22Rv1 (cell line): Measurements from ENCODE around the gene NANOS1.
"Not testable (repeated sequence)": the region's sequence is repeated elsewhere in the genome, so short reads cannot be mapped to it uniquely, and the experiment has no call there.

Source experiments
- H3K27ac ChIP-seq: fragments of 450-650 bp; 2 replicates; pipeline ENCODE4 v1.5.1; 2017
- ZFX ChIP-seq: fragments of 450-650 bp; IDR thresholded peaks from 2 replicates; pipeline ENCODE4 v1.6.1; 2017; ENCODE audit warnings: antibody characterized with exemption, borderline replicate concordance
- TF ChIP-seq, protein P1 (sequence below): fragments of 450-650 bp; IDR thresholded peaks from 2 replicates; pipeline ENCODE4 v1.5.1; 2017; ENCODE audit warnings: mild to moderate bottlenecking

Gene NANOS1

DNA sequence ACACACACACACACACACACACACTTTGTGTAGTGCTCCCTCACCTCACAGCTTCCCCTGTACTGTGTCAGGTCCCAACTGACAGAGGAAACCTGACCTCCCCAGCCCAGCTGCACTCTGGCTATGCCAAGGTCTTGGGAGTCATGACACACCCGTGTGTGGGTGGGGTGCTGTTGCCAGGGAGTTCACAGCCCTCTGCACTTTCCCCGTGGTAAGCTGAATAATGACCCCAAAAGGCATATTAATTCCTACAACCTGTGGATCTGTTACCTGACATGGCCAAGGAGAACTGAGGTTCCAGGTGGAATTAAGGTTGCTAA lies 8.9 kb upstream of the NANOS1 start:
- no peak overlapping the region for H3K27ac ChIP-seq
- TF ChIP-seq, protein P1, sequence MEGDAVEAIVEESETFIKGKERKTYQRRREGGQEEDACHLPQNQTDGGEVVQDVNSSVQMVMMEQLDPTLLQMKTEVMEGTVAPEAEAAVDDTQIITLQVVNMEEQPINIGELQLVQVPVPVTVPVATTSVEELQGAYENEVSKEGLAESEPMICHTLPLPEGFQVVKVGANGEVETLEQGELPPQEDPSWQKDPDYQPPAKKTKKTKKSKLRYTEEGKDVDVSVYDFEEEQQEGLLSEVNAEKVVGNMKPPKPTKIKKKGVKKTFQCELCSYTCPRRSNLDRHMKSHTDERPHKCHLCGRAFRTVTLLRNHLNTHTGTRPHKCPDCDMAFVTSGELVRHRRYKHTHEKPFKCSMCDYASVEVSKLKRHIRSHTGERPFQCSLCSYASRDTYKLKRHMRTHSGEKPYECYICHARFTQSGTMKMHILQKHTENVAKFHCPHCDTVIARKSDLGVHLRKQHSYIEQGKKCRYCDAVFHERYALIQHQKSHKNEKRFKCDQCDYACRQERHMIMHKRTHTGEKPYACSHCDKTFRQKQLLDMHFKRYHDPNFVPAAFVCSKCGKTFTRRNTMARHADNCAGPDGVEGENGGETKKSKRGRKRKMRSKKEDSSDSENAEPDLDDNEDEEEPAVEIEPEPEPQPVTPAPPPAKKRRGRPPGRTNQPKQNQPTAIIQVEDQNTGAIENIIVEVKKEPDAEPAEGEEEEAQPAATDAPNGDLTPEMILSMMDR = no peak
- no peak for TF ChIP-seq ZFX

DNA sequence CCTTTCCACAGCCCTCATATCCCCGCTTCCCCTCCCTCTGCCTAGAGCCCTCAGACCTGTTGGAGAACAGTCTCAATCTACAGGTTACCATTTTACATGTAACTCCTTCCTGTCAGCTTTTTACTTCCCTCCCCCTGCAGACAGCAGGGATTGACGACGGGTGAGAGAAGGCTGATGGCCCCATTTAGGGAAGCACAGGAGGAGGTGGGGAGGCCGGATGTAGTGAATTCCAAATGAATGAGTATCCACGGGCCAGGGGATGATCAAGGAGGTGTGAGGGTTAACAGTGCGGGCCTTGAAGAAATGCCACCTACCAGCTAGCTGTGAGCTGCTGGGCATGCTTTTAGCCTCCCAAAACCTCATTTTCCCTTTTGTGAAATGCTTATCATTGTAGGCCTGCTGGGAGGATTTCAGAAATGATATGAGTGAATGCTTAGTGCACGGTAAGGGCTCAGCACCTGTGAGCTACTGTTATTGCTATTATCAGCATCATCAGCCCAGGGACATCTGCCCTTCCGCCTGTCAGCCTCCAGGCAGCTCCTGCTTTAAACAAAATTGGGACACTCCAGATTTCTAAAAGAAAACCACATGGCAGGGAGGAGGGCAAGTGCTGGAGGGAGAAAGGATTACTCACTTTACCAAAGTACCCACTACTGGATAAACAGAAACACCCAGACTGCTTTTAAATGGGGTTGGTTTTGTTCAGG lies 6.5 kb upstream of the NANOS1 start:
- TF ChIP-seq ZFX = no peak
- TF ChIP-seq, protein P1 = no peak
- no peak overlapping the region for H3K27ac ChIP-seq

DNA sequence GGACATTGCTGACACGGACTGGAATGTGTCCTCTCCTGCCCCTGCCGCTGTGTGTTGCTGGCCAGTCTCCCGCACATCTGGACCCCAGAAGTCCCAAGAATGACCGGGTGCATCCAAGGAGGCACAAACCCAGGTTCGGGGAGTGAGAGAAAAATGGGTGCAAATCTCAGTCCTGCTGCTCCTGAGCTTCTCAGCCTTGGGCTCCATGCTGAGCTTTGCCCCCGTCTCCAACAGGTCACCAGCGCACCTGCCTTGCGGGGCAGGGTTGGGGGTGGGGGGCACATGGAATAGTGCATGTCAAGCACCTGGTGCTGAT lies 6.0 kb upstream of the NANOS1 start:
- H3K27ac ChIP-seq = no peak overlapping the region

DNA sequence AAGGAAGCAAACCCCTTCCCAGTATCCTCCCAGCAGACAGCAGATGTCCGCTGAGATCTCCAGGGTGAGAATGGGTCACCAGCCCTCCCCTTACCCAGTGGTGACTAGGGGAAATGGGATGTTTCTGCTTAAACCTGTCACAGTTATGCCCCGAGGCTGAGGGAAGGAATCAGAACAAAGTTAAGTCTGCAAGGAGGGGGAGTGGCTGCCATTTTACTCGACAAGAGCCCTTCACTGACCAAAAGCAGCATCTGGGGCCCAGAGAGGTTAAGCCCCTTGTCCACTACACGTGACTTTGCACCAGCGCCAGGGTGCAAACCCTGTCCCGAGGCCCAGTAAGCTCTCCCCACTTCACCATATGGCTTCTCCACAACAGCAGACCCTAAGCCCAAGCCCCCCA lies 4.6 kb upstream of the NANOS1 start:
- no peak overlapping the region for H3K27ac ChIP-seq
- TF ChIP-seq, protein P1 = no peak
- no peak for TF ChIP-seq ZFX

More for the DNA sequence above, 6.0 kb upstream of the NANOS1 start:
- TF ChIP-seq, protein P1 = no peak
- TF ChIP-seq ZFX = no peak

DNA sequence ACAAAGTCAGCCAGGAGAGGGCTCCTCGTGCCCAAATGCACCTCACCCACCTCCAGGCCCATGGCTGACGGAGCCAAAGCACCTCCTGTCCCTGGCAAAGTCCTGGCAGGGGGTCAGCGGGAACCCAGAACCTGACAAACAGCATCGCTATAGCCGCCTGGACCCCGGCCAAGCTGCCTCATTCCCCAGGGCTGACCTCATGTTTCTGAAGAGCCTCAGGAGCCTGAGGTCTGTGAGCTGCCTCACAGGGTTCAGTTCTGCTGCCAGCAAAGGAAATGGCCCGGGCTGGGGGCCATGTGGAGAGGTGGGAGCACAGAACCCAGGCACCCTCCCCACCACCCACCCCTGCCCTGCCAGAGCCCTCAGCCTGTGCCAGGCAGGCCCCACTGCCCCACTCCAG lies 4.2 kb upstream of the NANOS1 start:
- no peak overlapping the region for H3K27ac ChIP-seq
- TF ChIP-seq ZFX = no peak
- TF ChIP-seq, protein P1 = no peak

DNA sequence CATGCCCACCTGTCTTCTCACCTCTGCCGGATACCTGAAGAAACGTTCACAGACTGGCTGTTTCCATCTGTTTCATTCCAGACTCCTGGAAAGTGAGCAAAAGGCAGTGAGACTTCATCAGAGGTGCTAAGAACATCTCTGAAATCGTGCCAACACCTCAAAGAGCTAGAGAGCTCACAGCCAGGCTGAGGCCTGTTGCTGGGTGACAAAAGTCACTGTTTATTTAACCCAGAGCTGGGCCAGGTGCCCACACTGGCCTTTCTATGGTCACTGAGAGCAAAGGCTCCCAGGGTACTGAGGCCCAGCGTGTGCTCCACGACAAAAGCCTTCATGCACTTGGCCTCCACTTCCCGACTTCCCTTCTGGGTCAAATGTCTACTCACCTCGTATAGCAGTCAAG lies 3.7 kb upstream of the NANOS1 start:
- H3K27ac ChIP-seq = no peak overlapping the region
- no peak for TF ChIP-seq ZFX
- TF ChIP-seq, protein P1 = no peak

DNA sequence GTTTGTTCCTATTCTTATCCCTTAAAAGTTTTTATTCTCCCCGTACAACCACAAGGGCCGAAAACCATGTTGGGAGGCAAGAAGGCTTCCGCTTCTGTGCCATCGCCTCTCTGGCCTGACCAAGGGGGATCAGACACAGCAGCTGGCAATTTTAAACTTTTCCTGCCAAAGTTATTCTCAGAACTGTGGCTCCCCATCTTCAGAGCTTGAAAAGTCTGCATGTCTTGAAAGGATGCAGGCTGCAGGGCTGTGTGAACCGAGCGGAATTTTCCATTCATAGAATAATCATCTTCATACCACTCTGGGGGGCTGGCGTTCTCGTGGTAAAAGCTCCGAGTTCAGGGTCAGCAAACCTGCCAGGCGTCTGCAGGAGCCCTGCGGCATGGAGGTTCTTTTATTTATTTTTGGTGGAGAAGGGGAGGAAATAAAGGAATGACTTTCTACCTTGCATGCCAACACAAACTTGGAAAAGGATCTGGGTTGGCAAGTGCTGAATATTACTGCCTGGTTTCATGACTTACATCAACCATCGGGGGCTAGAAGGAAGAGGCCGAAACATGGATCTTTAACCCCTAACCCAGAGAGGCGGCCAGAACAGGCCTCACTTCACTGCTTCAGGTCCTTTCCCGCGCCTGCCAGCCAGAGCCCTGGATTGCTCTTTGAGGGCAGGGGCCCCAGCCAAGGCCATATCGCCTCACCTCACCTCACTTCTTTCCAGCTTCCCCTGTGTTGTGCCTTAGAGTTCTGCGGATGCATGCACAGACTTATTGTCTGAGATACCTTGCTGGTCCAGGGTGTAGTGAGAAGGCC lies 3.0 kb upstream of the NANOS1 start:
- no peak overlapping the region for H3K27ac ChIP-seq
- TF ChIP-seq ZFX = no peak
- TF ChIP-seq, protein P1 = no peak

DNA sequence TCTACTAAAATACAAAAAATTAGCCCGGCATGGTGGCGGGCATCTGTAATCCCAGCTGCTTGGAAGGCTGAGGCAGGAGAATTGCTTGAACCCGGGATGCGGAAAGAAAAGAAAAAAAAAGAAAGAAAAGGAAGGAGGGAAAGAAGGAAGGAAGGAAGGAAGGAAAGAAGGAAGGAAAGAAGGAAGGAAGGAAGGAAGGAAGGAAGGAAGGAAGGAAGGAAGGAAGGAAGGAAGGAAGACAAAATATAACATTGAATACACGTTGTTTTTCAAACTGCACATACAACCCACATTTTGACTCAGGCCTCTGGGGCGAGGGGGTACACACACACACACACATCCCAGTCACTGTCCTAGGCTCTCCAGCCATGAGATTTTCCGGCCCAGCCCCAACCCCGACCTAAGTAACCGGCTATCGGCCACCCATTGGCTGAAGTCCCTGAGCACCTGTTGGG lies 1.0 kb upstream of the NANOS1 start:
- not testable (repeated sequence) for H3K27ac ChIP-seq
